CD4-positive, alpha-beta T cell treated with Interleukin-15 for 1 hour (primary cell): ENCODE measurements around the gene NPHS1.
"Not testable (repeated sequence)": the region's sequence is repeated elsewhere in the genome, so short reads cannot be mapped to it uniquely, and the experiment has no call there.

Experiments
- DNase-seq: peaks from one replicate; pipeline ENCODE4 v3.0.0-alpha.2; 2020

NPHS1 gene

DNA sequence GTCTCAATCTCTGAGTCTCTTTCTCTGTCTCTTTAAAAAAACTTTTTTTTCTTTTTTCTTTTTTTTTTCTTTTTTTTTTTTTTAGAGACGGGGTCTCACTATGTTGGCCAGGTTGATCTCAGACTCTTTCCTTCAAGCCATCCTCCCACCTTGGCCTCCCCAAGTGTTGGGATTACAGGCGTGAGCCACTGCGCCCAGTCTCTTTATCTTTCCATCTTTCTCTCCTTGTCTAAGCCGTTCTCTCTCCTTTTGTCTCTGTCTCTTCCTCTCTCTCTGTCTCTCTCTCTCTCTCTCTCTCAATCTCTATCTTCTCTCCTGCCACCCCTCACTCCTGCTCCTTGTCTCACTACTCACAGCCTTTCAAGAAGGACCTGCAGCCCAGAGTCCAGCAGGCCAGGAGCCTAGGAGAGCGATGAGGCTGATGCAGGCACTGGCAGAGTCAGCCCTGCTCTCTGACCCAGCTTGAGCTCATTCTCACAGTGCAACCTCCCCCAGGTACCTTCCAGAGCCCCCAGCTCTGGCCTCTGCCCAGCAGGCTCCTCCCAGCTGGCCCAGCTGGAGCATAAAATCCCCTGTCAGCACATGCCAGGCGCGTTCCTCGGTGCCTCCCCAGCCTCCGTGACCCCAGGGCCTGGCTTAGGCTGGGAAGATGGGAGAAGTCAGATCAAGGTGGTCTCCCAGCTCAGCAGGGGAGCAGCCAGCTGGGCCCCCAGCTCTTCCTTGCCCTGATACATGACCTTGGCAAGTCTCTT, at the start of gene NPHS1:
NPHS1 (minus strand) TSS at position 476 of the 752 bp plus-strand sequence. CDS start 667 bp downstream, outside the sequence.
- no peak for DNase-seq

GRCh38 chr19:35901055-35901644, 48.8 kb upstream of the NPHS1 start:
- no peak for DNase-seq

DNA sequence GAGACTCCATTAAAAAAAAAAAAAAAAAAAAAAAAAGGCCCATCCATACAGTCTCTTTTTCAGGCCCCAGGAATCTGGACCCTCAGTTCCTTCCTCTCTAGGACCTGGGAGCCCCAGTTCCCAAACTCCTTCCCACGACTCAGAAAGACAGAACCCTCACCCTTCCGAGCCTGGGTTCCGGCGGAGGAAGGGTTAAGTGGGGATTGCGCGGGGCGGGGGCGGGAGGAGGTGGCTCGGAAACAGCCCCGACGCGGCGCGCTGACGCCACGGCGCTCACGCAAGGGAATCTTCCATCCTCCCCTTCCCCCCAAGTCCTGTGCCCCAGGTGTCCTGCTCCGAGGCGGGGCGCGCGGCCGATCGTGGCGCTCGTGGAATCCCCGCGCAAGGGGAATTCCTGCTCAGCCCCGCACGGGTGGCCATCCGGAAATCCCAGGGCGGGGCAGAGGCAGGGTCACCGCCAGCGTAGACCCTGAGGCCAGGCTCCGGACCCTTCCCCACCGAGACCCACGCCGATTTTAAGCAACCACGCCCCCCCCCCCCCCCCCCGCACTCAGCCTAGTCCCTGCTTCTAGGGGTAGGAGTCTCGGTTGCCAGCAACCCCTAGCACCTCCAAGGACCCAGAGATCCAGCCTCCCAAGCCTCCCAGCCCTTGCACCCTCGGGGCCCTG, 47.4 kb upstream of the NPHS1 start:
- DNase-seq = peak; percentile 92

DNA sequence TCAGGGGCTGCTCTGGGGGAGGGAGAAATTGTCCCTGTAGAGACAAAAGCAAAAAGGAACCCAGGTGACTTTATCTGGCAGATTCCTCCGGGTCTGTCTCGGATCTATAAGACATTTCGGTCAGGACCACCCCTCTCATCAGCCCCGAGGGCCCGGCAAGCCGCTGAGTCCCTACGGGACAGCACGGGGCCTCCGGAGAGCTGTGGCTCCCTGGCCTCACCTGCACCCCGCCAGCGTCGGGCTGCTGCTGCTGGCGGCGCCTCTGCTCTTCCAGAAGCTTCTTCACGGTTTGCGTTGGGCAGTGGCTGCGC, 46.1 kb upstream of the NPHS1 start:
- DNase-seq = no peak

DNA sequence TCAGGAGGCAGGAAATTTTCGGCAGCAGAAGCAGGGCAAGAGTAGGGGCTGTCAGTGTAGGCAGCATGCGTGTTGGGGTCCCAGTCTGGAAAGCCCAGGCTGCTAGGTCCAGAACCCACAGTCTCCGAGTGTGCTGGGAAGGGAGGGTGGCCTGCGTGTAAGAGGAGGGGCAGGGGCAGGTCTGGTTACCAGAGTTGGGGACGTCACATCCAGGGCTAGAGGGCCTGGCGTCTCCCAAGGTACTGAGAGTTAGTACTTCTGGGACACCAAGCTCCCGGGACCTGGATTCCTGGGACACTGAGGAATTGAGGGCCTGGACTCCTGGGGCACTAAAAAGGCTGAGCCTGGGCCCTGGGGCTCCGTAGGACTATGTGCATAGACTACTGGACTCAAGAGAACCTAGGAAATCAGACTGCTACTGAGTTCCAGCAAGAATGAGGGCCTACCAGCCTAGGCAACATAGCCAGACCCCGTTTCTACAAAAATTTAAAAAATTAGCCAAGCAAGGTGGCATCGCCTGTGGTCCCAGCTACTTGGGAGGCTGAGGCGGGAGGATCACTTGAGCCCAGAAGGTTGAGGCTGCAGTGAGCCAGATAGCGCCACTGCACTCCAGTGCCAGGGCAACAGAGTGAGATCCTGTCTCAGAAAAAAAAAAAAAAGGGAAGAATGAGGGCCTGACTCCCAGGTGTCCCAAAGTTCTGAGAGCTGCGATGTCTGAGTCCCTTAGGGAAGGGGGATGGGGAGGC, 45.6 kb upstream of the NPHS1 start:
- no peak for DNase-seq

DNA sequence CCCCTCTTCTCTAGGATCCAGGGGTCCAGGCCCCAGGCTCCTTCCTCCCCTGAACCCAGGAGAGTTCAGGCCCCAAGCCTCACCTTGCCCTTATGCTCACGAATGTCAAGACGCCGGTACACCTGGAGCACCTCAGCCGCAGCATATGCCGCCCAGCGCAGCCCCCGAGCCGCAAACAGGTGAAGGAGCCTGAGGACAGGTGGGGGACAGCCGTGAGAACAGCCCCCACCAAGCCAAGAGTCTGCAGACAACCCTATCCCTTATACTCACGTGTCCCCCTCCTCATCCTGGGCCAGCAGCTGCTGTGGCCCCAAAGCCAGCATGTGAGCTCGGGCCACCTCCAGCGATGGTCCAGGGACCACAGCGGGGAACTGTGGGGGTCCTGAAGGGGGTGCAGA, 44.3 kb upstream of the NPHS1 start:
- no peak for DNase-seq

DNA sequence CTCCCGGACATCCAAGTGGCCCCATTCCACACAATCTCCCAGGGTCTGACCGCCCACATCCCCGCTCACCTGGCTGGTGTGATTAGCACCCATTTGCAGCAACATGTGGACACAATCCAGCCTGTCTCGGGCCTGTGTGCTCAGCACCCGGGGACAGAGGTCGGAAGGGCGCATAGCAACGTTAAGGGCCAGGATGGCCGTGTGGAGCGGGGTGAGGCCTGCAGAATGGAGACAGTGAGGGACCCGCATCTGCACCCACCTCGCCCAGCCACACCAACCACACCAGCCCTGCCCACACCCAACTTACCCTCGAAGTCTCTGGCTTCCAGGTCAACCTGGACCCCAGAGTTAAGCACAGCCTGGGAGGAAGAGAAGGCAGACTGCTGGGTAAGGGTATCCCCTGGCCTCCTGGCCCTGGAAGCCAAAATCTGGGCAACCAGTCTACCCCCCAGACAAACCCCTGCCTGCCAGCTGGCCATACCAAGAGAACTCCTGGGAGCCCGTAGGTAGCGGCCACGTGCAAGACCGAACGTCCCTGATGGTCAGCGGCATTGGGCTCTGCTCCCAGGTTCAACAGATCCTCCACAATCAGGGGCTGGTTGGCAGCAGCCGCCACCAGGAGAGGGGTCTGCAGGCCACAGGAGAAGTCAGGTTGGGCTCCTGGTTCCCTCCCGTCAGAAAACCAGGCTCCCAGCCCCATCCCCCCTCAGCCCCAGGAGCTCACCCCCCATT, 43.8 kb upstream of the NPHS1 start:
- no peak for DNase-seq

- no peak for DNase-seq
Observed at GRCh38 chr19:35894342-35894741, 42.0 kb upstream of the NPHS1 start.

GRCh38 chr19:35891819-35892218, 39.5 kb upstream of the NPHS1 start:
- DNase-seq = not testable (repeated sequence)

DNA sequence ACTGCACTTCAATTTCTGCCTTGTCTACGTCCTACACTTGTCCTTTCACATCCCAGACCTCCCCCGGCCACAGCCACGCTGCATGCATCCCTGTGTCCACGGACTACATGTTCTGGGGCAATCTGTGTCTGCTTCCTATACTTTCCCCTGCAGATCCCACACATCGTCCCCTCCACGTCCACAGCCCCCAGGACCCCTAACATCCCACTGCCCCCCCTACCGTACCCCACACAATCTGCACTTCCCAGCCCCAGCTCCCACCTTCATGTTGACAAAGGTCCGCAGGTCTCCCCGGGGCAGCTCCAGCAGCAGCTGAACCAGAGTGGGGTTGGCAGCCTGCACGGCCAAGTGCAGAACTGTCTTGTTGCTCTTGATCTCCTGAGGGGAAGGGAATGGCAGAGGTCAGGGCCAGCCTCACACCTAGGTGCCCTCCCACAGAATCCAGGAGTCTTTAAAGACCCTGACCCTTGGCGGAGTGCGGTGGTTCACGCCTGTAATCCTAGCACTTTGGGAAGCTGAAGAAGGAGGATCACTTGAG, 37.9 kb upstream of the NPHS1 start:
- DNase-seq = peak; percentile 20

DNA sequence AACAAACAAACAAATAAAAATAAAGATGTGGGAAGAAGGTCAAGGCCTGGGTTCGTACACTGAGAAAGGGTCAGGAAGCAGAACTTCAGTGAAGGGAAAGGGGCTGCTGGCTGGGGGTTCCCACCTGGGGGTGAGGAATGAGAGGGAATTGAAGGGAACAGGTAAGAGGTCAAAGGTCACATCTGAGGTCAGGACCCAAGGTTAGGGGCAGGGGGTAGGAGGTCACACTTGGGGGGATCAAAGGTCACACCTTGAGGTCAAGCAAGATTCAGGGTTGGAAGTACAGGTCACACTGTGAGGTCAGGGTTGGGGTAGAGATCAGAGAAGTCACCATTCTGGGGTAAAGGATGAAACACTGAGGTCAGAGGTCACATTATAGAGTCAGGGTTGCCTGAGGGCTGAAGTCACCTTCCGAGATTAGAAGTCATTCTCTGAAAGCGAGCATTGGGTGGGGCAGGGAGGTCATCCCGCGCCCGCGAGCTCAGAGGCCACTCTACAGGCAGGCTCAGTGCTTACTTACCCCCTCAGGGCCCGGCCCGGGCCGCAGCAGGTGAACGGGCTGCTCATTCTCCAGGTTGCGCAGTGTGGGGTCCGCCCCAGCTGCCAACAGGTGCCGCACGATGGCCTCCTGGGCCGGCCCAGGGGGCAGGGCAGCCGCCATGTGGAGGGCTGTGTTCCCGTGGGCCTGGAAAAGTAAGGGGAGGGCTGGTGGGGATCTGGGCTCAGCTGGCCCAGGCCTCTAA, 37.2 kb upstream of the NPHS1 start:
- peak; percentile 19 for DNase-seq

- DNase-seq = no peak
Observed at GRCh38 chr19:35888398-35888797, 36.1 kb upstream of the NPHS1 start.

- DNase-seq = no peak
Observed at GRCh38 chr19:35887197-35887596, 34.9 kb upstream of the NPHS1 start.

DNA sequence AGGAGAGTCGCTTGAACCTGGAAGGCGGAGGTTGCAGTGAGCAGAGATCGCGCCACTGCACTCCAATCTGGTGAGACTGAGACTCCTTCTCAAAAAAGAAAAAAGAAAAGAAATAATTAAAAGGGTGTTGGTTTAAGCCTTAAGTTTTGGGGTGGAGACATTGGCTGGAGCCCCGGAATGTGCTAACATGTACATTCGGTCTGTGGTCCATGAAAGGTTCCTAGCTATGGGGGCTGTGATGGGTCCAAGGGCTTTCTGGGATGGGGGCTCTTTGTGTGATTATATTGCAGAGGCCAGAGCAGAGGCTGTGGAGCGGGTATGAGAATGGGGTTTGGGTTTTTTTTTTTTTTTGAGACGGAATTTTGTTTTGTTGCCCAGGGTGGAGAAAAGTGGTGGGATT, 33.6 kb upstream of the NPHS1 start:
- DNase-seq = peak; percentile 26

DNA sequence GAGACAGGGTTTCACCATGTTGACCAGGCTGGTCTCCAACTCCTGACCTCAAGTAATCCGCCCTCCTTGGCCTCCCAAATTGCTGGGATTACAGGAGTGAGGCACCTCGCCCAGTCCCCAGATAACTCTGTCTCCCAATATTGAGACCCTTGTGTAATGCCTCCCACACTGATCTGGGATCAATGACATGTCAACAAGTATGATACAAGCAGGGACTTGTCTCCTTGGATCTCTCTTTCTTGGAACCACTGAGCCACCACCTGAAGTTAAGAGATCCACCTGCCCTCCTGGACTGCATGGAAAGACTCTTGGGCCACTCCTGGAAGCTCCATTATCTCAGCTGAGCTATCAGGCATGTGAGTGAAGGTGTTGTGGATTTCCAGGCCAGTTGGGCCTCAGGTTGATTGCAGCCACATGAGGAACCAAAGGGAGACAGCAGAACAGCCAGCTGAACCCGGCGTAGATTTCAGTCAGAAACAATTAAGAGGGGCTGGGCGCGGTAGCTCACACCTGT, 33.0 kb upstream of the NPHS1 start:
- DNase-seq = peak; percentile 24

DNA sequence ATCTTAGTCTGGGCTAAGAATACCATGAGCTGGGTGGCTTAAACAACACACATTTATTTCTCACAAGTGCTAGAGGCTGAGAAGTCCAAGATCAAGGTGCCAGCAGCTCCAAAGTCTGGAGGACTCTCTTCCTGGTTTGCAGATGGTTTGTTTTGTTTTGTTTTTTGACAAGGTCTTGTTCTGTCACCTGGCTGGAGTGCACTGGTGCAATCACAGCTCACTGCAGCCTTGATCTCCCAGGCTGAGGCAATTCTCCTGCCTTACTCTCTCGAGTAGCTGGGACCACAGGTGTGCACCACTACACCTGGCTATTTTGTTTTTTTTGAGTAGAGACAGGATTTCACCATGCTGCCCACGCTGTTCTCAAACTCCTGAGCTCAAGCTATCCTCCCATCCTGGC, 31.6 kb upstream of the NPHS1 start:
- peak; percentile 38 for DNase-seq

GRCh38 chr19:35882114-35882832, 30.0 kb upstream of the NPHS1 start:
- DNase-seq = no peak

- DNase-seq = peak; percentile 76
Observed at GRCh38 chr19:35879770-35880317, 27.5 kb upstream of the NPHS1 start.

GRCh38 chr19:35879068-35879467, 26.8 kb upstream of the NPHS1 start:
- DNase-seq = no peak

DNA sequence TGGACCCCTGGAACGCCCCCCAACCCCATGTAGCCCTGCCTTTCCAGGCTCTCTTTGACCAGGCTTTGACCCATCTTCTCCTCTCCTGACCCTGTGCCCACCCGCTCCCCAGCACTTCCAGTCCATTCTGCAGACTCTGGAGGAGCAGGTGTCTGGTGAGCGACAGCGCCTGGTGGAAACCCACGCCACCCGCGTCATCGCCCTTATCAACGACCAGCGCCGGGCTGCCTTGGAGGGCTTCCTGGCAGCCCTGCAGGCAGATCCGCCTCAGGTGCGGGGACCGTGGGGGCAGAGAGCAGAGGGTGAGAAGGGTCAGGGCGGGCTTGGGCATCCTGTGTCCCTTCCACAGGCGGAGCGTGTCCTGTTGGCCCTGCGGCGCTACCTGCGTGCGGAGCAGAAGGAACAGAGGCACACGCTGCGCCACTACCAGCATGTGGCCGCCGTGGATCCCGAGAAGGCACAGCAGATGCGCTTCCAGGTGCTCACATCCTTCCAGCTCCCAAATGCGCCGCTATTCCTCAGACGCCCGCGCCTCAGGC, 22.2 kb upstream of the NPHS1 start:
- DNase-seq = no peak
